Breast epithelium (tissue), 3 donors: Measurements from ENCODE around the gene DDX24.

Experiments
- POLR2A ChIP-seq: fragments of 450-650 bp; IDR thresholded peaks from one replicate; pipeline ENCODE4 v1.6.1; 2016; ENCODE audit warnings: antibody characterized with exemption, mild to moderate bottlenecking, moderate library complexity
- TF ChIP-seq, protein P1 (sequence below), 3 donors: fragments of 450-650 bp; IDR thresholded peaks; one replicate each; pipeline ENCODE4 v1.5.1; 2016 to 2017; ENCODE audit warnings: antibody characterized with exemption in 3 of 3, mild to moderate bottlenecking in 3 of 3, moderate library complexity in 3 of 3

DNA sequence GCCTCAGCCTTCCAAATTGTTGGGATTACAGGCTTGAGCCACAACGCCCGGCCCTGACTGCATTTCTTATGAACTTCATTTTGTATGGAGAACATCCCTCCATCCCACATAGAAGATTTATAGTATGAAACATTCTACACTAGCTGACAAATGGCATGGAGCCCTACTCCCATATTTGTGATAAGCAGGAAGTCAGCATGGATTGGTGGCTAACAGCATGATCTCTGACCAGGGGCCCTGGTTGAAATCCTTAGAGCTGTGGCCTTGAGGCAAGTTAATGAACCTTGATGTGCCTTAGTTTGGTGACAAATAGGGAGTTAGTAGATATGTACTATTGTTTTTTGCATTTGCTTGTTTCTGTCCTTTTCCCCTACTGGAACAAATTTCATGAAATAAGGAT is 12.4 kb upstream of the DDX24 start:
- TF ChIP-seq POLR2A, result no peak
- TF ChIP-seq, protein P1, sequence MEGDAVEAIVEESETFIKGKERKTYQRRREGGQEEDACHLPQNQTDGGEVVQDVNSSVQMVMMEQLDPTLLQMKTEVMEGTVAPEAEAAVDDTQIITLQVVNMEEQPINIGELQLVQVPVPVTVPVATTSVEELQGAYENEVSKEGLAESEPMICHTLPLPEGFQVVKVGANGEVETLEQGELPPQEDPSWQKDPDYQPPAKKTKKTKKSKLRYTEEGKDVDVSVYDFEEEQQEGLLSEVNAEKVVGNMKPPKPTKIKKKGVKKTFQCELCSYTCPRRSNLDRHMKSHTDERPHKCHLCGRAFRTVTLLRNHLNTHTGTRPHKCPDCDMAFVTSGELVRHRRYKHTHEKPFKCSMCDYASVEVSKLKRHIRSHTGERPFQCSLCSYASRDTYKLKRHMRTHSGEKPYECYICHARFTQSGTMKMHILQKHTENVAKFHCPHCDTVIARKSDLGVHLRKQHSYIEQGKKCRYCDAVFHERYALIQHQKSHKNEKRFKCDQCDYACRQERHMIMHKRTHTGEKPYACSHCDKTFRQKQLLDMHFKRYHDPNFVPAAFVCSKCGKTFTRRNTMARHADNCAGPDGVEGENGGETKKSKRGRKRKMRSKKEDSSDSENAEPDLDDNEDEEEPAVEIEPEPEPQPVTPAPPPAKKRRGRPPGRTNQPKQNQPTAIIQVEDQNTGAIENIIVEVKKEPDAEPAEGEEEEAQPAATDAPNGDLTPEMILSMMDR (IDR thresholded peaks at IDR 0.05), result no peak
